Forelimb muscle (tissue), 1 donor: ENCODE data around the gene GOPC. TPM values are rescaled to one million over a fixed set of nuclear protein-coding genes. Genes with fewer than 3 reads are reported as not detected.
"Not testable (repeated sequence)": the region's sequence is repeated elsewhere in the genome, so short reads cannot be mapped to it uniquely, and the experiment has no call there.

Experiments
- DNase-seq: peaks from one replicate; pipeline ENCODE4 v3.0.0-alpha.2; 2013; ENCODE audit warnings: low read depth
- polyA plus RNA-seq: library from polyadenylated mRNA; unstranded; fragments of 120-200 nt; gene quantifications from one replicate; pipeline ENCODE4 v1.2.1, GENCODE V29; 2013; ENCODE audit not compliant: insufficient read length

The GOPC gene
- polyA plus RNA-seq, 1 donor: 44.4 TPM

DNA sequence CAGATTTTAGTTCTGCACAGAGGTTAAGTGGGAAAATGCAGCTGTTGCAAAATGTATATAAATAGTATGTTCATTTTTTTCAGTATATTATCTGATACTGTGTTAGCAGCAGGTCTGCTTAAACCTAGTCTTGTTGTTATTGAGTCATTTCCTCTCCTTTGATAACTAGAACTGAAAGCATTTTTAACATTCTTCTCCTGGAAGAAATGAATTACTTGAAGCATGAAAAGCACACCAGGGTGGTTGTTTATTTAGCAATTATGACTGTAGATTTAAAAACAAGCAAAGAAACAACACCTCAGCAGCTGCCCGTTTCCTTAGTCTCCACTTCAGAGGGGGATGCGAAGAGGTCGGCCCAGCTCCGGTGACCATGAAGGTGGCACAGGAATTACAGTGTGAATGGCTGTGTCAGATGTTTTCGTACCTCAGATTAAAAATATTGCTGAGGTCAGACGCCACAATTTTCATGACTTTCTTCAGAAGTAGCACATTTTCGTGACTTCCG lies 53.5 kb downstream of the GOPC start:
- DNase-seq: no peak

- DNase-seq: no peak
Measured at GRCh38 chr6:117547688-117548621, 54.4 kb downstream of the GOPC start.

DNA sequence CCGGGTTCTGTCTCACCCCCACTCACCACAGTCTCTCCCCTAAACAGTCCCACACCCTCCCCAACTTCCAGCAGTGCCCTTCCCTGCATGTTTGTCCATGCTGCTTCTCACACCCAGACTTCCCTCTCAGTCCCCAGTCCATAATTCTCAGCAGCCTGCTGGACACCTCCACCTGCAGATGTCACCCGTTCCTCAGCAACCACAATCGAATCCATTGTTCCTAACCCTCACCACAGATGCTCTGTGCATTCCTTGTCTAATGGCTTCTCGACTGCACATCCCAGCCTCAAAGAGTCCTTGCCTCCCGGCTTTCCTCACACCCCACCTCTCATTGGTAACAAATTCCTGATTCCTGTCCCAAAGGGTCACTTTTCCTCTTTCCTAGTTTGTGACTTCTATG lies 55.6 kb downstream of the GOPC start:
- no peak for DNase-seq

DNA sequence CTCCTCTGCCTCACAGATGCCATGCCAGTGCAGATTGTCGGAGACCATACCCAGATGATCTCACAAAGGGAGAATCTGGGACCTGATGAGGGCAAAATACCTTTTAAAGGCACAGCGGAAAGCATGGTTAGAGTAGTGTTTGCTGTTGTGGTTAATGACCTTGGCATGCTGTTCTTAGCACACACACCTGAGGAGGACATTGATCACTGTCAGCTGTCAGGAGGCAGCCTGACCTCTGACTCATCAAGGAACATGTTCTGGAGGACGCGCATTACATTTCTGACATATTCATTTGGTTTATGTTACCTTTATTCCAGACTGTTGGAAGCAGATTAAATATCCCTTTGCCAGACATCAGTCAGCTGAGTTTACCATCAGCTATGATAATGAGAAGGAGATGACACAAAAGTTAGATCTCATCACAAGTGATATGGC lies 57.1 kb downstream of the GOPC start:
- no peak for DNase-seq

DNA sequence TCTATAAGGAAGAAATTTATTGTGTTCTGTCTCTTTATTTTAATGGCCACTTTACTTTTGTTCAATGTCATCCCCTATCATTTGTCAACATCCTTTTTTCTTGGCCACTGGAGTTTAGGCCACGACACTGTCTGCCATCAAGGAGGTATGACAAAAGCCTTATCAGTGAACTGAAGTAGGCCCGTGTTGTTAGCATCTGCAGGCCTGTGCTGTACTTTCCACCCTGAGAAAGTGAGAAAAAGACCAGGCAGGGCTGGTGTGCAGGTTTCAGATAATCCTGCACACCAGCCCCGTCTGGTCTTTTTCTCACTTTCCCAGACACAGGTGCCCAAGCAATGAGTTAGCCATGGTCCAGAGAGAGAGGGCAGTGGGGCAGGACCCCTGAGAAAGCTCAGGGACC lies 57.6 kb downstream of the GOPC start:
- no peak for DNase-seq

- DNase-seq: no peak
Measured at GRCh38 chr6:117542493-117542892, 59.8 kb downstream of the GOPC start.

DNA sequence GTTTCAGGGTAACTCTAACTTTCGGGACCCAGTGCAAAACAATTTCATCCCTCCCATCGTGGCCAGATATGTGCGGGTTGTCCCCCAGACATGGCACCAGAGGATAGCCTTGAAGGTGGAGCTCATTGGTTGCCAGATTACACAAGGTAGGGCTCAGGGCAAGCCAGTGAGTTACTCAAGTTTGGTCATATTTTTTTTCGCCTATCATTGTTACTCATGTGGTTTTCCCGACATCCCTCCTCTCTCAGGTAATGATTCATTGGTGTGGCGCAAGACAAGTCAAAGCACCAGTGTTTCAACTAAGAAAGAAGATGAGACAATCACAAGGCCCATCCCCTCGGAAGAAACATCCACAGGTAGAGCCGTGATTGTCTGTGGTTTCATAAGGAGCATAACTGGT lies 61.6 kb downstream of the GOPC start:
- no peak for DNase-seq

DNA sequence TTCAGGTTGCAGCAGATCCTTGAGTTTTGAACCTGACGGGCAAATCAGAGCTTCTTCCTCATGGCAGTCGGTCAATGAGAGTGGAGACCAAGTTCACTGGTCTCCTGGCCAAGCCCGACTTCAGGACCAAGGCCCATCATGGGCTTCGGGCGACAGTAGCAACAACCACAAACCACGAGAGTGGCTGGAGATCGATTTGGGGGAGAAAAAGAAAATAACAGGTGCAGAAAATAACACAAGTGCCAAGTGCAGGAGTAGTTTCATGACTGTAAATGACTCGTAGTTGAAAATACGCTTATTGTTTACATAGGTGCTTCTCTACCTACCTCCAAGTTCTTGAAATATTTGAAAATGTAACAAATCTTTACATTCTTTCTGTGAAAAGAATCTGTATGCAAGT lies 63.7 kb downstream of the GOPC start:
- DNase-seq: no peak

DNA sequence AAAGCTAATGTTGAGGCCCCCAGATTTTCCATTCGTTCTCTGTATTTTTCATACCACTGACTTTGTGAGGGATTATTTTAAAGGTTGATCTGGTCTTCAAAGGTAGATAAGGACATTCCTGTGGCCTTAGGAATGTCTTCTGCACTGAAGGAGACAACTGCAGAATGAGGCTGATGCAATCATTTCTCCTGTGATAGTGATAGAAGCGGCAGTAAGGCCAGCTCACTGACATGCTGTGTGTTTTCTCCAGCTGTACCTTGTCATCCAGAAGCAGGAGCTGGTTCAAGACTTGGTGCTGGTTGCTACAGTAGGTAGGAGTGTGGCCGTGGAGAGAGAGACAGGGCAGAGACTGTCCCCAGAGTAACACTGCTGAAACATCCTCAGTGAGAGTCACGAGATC lies 66.0 kb downstream of the GOPC start:
- no peak for DNase-seq

DNA sequence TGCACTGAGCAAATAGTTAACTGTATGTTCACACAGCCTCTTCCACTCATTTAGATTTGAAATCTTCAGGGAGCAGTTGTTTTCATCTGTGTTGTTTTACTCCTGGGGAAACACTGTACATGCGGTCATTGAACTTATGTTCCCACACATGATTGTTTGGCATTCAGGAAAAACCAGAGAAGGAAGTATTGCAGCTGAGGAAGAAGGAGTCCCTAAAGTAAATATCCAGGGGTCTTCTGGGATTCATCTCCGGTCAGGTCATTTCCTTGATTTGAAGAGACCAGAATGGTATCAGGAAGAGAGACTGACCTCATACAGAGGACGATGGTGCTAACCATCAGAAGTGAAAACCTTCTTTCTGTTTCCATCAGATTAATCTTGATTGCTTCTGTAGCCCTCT lies 67.3 kb downstream of the GOPC start:
- DNase-seq: no peak

DNA sequence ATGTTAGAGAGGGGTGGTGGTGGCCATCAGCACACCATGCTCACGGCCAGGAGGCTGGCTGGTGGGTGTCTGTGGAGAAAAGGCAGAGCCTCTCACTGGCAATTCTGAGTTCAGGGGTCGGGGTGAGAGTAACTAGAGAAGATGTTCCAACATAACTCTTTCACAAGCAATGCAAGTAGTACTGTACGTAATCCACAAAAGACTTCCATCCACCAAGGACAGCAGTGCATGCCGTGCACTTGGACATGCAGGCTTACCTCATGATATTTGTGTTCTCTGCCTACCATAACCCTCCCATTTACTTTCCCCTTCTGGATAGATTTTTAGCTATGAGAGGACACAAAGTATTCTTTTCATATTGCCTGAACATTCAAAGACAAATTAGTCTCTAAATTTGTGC lies 68.5 kb downstream of the GOPC start:
- no peak for DNase-seq

DNA sequence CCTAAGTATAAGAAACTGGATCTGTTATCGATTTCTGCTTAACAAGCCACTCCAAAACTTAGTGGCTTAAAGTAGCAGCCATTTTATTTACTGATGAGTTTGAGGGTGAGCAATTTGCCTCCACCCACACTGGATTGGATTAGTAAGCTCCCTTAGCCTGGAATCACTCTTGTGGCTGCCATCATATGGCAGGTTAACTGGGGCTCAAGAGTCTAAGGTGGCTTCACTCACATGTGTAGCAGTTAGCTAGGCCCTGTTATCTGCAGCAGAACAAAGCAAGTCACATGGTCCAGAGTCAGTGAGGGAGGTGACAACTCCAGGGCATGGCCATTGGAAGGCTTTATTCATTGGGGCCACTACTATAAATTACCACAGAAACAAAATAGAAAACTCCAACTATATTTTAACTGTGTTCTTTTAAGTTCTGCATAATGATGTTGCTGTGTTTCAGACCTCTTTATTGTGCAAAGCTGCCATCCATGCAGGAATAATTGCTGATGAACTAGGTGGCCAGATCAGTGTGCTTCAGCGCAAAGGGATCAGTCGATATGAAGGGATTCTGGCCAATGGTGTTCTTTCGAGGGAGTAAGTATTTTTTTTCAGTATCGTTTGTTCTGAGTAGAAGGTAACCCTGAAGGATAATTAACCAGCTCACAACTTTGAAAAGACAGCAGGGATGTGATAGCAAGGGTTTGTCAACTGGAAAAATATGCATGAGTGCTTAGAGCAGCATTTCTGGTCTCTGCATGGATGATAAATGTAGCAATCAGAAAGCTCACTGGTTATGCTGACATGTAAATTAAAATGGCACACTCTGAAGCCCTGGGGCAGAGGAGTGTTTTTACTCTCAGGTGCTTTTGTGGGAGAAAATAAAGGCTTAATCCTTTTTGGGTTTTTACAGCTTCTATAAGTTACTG lies 70.2 kb downstream of the GOPC start:
- DNase-seq: no peak

DNA sequence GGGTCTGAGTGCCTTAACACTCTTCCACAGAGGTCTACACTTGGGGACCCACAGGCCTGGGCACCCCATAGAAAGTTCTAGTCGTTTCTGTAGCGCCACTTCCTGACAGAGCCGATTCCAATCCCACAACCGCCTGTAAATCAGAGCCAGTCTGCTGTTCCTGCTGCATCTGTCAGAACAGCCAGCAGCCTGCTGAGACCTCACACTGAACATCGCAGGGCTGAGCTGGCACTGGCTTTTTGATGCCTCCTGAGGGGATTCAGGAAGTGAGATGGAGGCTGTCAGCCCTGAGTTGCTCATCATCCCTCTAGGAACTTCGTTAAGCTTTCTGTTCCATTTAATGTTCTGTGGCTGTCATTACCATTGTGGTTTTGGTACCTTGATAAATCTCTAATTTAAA lies 71.0 kb downstream of the GOPC start:
- DNase-seq: no peak

GRCh38 chr6:117530467-117531242 lies 71.7 kb downstream of the GOPC start:
- DNase-seq: no peak

DNA sequence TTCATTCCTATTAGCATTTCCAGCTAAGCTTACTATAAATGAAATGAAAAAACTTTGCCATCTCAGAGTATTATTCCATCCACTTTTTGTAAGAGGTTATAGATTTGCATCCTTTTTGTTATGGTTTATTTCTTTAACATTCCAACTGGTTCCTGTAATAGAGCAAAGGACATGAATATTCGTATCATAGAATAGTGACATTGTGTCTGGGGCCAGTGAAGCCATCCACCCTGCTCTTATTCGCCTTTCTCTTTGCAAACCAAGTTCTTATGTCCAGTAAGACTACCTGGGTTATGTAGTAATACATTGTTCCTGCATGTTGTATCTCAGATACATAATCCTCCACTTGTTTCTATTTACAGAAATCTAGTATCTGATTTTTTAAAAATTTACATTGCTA lies 76.7 kb downstream of the GOPC start:
- no peak for DNase-seq

DNA sequence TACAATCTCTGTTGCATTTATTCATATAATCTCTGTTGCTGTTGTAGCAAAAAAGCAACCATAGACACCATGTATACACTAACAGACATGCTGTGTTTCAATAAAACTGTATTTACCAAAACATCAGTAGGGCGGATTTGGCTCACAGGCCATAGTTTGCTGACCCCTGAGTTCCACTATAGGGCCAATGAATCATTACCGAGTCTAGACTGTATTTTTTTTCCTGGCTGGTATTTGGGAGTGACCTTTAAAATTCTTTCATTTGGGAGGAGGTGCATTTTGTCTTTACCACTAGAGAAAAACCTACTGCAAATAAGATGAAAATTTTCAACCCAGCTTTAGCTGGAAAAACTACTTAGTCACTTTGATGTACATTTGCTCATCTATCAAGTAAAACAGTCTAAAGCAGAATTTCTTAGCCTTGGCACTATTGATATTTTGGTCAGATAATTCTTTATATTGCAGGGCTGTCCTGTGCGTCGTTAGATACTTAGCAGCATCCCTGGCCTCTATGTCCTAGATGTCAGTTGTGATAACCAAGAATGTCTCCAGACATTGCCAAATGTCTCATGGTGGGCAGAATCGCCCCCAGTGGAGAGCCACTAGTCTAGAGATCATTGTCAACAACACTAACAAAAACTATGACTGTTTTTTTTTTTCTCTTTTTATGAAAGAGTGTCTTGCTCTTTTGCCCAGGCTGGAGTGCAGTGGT lies 80.4 kb downstream of the GOPC start:
- no peak for DNase-seq

GRCh38 chr6:117520603-117521395 lies 81.5 kb downstream of the GOPC start:
- no peak for DNase-seq

- DNase-seq: no peak
Measured at GRCh38 chr6:117518870-117519269, 83.4 kb downstream of the GOPC start.

DNA sequence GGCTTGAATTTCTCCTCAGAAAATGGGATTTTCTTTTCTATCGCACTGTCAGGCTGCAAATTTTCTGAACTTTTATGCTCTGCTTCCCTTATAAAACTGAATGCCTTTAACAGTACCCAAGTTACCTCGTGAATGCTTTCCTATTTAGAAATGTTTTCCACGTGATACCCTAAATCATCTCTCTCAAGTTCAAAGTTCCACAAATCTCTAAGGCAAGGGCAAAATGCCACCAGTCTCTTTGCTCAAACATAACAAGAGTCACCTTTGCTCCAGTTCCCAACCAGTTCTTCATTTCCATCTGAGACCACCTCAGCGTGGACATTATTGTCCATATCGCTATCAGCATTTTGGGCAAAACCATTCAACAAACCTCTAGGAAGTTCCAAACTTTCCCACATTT lies 84.3 kb downstream of the GOPC start:
- DNase-seq: not testable (repeated sequence)

DNA sequence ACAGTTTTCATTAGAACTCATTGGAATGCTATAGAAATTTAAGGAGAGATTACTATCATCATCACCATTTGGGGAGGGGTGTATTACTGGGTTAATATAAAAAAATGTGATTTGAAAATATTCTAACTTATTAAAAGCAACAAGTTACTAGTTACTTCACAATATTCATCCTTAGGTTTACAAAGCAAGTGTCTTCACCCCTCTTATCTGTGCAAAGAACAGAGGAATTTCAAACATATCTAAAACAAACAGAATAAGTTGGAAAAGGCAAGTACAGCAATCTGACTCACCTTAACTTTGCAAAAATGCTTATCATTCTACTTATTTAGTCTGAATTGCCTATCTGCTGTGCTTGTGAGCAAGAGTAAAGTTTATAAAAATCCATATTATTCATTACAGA lies 87.0 kb downstream of the GOPC start:
- DNase-seq: no peak
